Gastroesophageal sphincter (tissue), 3 donors: ENCODE measurements around the gene CD28.

Experiments used
- CTCF ChIP-seq, 4 experiments: fragments of 200-600 bp in 2 of 4; fragments of 450-650 bp in 2 of 4; sonication (generic) in 1 of 4; IDR thresholded peaks; one replicate each; pipeline ENCODE4 v1.5.1; 2017 to 2019; ENCODE audit warnings: antibody characterized with exemption in 4 of 4, mild to moderate bottlenecking in 2 of 4, moderate library complexity in 2 of 4
- POLR2AphosphoS5 ChIP-seq: sonication (generic); formaldehyde crosslinking; IDR thresholded peaks from one replicate; pipeline ENCODE4 v1.6.1; 2017; ENCODE audit warnings: antibody characterized with exemption

GRCh38 chr2:203719456-203720410 is 13.3 kb downstream of the CD28 start:
- TF ChIP-seq CTCF (IDR thresholded peaks at IDR 0.05) (no peak), POLR2AphosphoS5 (no peak)
